GM12878 (cell line): ENCODE data around the gene COMMD7. TPM values are rescaled to one million over a fixed set of nuclear protein-coding genes. Genes with fewer than 3 reads are reported as not detected.

ENCODE experiments used
- ATAC-seq: fragments of 200-7000 bp; cut with Tn5 transposase; 3 replicates; pipeline ENCODE4 v1.9.1; 2020; ENCODE audit warnings: mild to moderate bottlenecking, moderate library complexity
- BruUV-seq: library from RNA; stranded (reverse); fragments of 400-500 nt; replicated peaks from 2 replicates; lab custom pipeline; 2021; lab: Mats Ljungman, UMichigan
- CTCF ChIA-PET: fragments of 300-600 bp; sonication (Branson Sonifier 250); formaldehyde crosslinking; extraction: SDS; loops from one replicate; lab custom pipeline; 2021; ENCODE audit warnings: inconsistent platforms; lab: Yijun Ruan, JAX
- POLR2A ChIA-PET: fragments of 350-600 bp; formaldehyde crosslinking; extraction: SDS; loops from one replicate; lab custom pipeline; 2021; ENCODE audit warnings: inconsistent platforms; lab: Charles Lee
- RAD21 ChIA-PET: fragments of 300-600 bp; sonication (Branson Sonifier 250); formaldehyde crosslinking; loops from one replicate; lab custom pipeline; 2023; ENCODE audit warnings: antibody characterized with exemption; ENCODE audit not compliant: unreplicated experiment; lab: Charles Lee
- SMC1A ChIA-PET: fragments of 300-600 bp; sonication (Branson Sonifier 250); formaldehyde crosslinking; loops from one replicate; lab custom pipeline; 2023; ENCODE audit not compliant: unreplicated experiment, uncharacterized antibody; lab: Charles Lee
- DNase-seq: peaks from one replicate; pipeline ENCODE4 v3.0.0-alpha.2; 2011; ENCODE audit warnings: low read depth, low spot score
- FAIRE-seq: peaks from 3 replicates; lab custom pipeline; 2011; peaks lifted over from hg19 to GRCh38; lab: Jason Lieb, UNC
- H2AFZ ChIP-seq: 2 replicates; pipeline ENCODE4 v1.6.0; 2011; ENCODE audit warnings: low read depth, low read length, control low read depth; ENCODE audit not compliant: control insufficient read depth
- H3K27ac ChIP-seq: 2 replicates; pipeline ENCODE4 v1.5.1; 2011; ENCODE audit warnings: control low read depth; ENCODE audit not compliant: control insufficient read depth, insufficient read depth
- H3K27me3 ChIP-seq, 2 experiments: replicated peaks in 1 of 2; 2 replicates each; pipeline versions ENCODE4 v1.6.0 to v1.6.1; 2011; ENCODE audit warnings: low read length in 1 of 2; ENCODE audit not compliant: control insufficient read depth in 2 of 2, insufficient read depth in 2 of 2
- H3K36me3 ChIP-seq, 2 experiments: 2 replicates each; pipeline ENCODE4 v1.5.1; 2011; ENCODE audit warnings: low read length in 1 of 2; ENCODE audit not compliant: control insufficient read depth in 2 of 2, insufficient read depth in 2 of 2
- H3K4me1 ChIP-seq: 2 replicates; pipeline ENCODE4 v1.6.1; 2011; ENCODE audit warnings: mild to moderate bottlenecking, low read length, moderate library complexity, mixed read lengths; ENCODE audit not compliant: control insufficient read depth, insufficient read depth
- H3K4me2 ChIP-seq: 2 replicates; pipeline ENCODE4 v1.6.0; 2011; ENCODE audit warnings: control low read depth; ENCODE audit not compliant: control insufficient read depth, insufficient read depth
- H3K4me3 ChIP-seq: fragments of 200-600 bp; sonication (generic); 2 replicates; pipeline ENCODE4 v1.5.1; 2016
- H3K79me2 ChIP-seq: 2 replicates; pipeline ENCODE4 v1.6.0; 2011; ENCODE audit warnings: low read length; ENCODE audit not compliant: control insufficient read depth, insufficient read depth
- H3K9ac ChIP-seq: 2 replicates; pipeline ENCODE4 v1.8.0; 2011; ENCODE audit warnings: low read length, control low read depth, mixed read lengths; ENCODE audit not compliant: control insufficient read depth, insufficient read depth
- H3K9me3 ChIP-seq: replicated peaks from 3 replicates; pipeline ENCODE4 v1.5.1; 2011; ENCODE audit warnings: mild to moderate bottlenecking, low read length; ENCODE audit not compliant: control insufficient read depth, insufficient read depth
- H4K20me1 ChIP-seq: 2 replicates; pipeline ENCODE4 v1.6.0; 2011; ENCODE audit not compliant: control insufficient read depth, insufficient read depth
- EZH2 ChIP-seq: IDR thresholded peaks from 2 replicates; pipeline ENCODE4 v1.6.1; 2012; ENCODE audit warnings: low read depth, mild to moderate bottlenecking, control low read depth, inconsistent platforms, low read length, borderline replicate concordance; ENCODE audit not compliant: control insufficient read depth
- FOS ChIP-seq: IDR thresholded peaks from 3 replicates; pipeline ENCODE4 v1.6.1; 2011; ENCODE audit warnings: borderline replicate concordance; ENCODE audit not compliant: insufficient read length; ENCODE audit errors: extremely low read depth
- HDGF ChIP-seq: fragments of 450-650 bp; IDR thresholded peaks from 2 replicates; pipeline ENCODE4 v1.6.1; 2016; ENCODE audit warnings: antibody characterized with exemption
- LARP7 ChIP-seq: fragments of 450-650 bp; IDR thresholded peaks from 2 replicates; pipeline ENCODE4 v1.6.1; 2017; ENCODE audit warnings: mild to moderate bottlenecking
- MTA3 ChIP-seq: IDR thresholded peaks from 2 replicates; pipeline ENCODE4 v1.6.1; 2012; ENCODE audit warnings: low read length, inconsistent platforms, borderline replicate concordance
- NKRF ChIP-seq: fragments of 450-650 bp; conservative IDR thresholded peaks from 2 replicates; pipeline ENCODE4 v1.6.1; 2017; ENCODE audit warnings: mild to moderate bottlenecking, moderate library complexity
- PML ChIP-seq: IDR thresholded peaks from 2 replicates; pipeline ENCODE4 v1.6.1; 2012; ENCODE audit warnings: low read length, inconsistent platforms
- RAD51 ChIP-seq: fragments of 450-650 bp; IDR thresholded peaks from 2 replicates; pipeline ENCODE4 v1.6.1; 2016; ENCODE audit warnings: moderate library complexity, mild to moderate bottlenecking, inconsistent platforms
- RELB ChIP-seq: fragments of 450-650 bp; IDR thresholded peaks from 2 replicates; pipeline ENCODE4 v1.6.1; 2017; ENCODE audit warnings: low read depth, mild to moderate bottlenecking, moderate library complexity
- TAF1 ChIP-seq: IDR thresholded peaks from 2 replicates; pipeline ENCODE4 v1.6.1; 2011; ENCODE audit warnings: mild to moderate bottlenecking, low read depth, low read length, borderline replicate concordance
- ZNF384 ChIP-seq: IDR thresholded peaks from 2 replicates; pipeline ENCODE4 v1.6.1; 2012; ENCODE audit warnings: low read depth, mild to moderate bottlenecking, low read length, improper control_type of control experiment, borderline replicate concordance
- WGBS: methylation state at CpG from one replicate; pipeline ENCODE4 v1.1.6; 2016; ENCODE audit warnings: low lambda C conversion rate; ENCODE audit not compliant: insufficient replicate concordance, insufficient coverage; ENCODE audit errors: missing lambda C conversion rate; 5-methylcytosine and 5-hydroxymethylcytosine counted together
- in situ Hi-C: fragments of 300-500 bp; cut with MboI; formaldehyde crosslinking; loops from 9 replicates; pipeline ENCODE4 v1.14.3; 2018; ENCODE audit warnings: mixed read lengths
- intact Hi-C: fragments of 100-400 bp; cut with micrococcal nuclease; formaldehyde crosslinking; loops from one replicate; pipeline ENCODE4 v1.14.2; 2022; ENCODE audit not compliant: unreplicated experiment
- polyA plus RNA-seq, 11 experiments: library from polyadenylated mRNA; depleted of rRNA in 4 of 11; unstranded in 6 of 11; stranded (reverse) in 5 of 11; fragments of >200 nt; fragmentation: Nextera tagmentation in 4 of 11; fragmentation: Illumina TruSeq in 1 of 11; extraction: Ambion mirVana in 4 of 11; extraction: Trizol in 1 of 11; gene quantifications; 1 replicate in 1 of 11; 2 replicates in 10 of 11; pipeline versions ENCODE4 v1.2.1 to v1.2.3, GENCODE V29; 2011 to 2016; ENCODE audit warnings: inconsistent platforms in 2 of 11, missing spikeins in 2 of 11, low read depth in 1 of 11
- total RNA-seq, 4 experiments: library from RNA; depleted of rRNA in 3 of 4; stranded (reverse); fragments of >200 nt in 3 of 4; fragmentation: Illumina TruSeq in 1 of 4; extraction: Trizol in 1 of 4; gene quantifications; 2 replicates each; pipeline versions ENCODE4 v1.2.1 to v1.2.3, GENCODE V29; 2013 to 2021

Gene COMMD7
- total and polyA plus RNA-seq, 10 of the 15 experiments (the other 5 are each of a cell fraction or from before 2014, with no cell fraction given), result 9.1 to 61.0 (median 27.7) TPM

GRCh38 chr20:32672394-32672981 lies 70.8 kb downstream of the COMMD7 start:
- Histone ChIP-seq H3K9ac (peak overlapping the region; percentile 74), H3K4me1 (peaks cover 38% of the 10 kb centered on the region), H3K4me3 (no peak overlapping the region; the same call in 1 of the 2 replicates), H3K36me3 (no peaks in the 10 kb centered on the region), H3K79me2 (no peaks in the 10 kb centered on the region), H3K27ac (peak overlapping the region; percentile 96), H4K20me1 (no peaks in the 10 kb centered on the region), H2AFZ (peak overlapping the region; percentile 92), H3K9me3 (no peaks in the 10 kb centered on the region), H3K27me3 (no peaks in the 10 kb centered on the region), H3K4me2 (peak overlapping the region; percentile 62)
- RAD21 ChIA-PET, result interaction anchor here (0.6 to 4.4 kb wide), 11 partner anchors 9 to 315 kb away, joined by 3 to 138 read pairs (median 4); no protein-coding TSS in a partner anchor
- FAIRE-seq (peak; percentile 23), ATAC-seq (peak; percentile 56), DNase-seq (no peak)
- SMC1A ChIA-PET, result interaction anchor here (1.1 to 6.4 kb wide), 8 partner anchors 9 to 151 kb away, joined by 3 to 107 read pairs (median 7); no protein-coding TSS in a partner anchor
- TF ChIP-seq PML (no peak), TAF1 (no peak)
- intact Hi-C loops, result no loop called here
- BruUV-seq, result no TSS peak
- POLR2A ChIA-PET, result interaction anchor here (0.7 to 2.0 kb wide), 3 partner anchors 106 to 605 kb away, joined by 3 to 12 read pairs (median 3); no protein-coding TSS in a partner anchor
- 54% methylated on average over 3 of the region's 3 CpGs for WGBS
- in situ Hi-C loops, result loop anchor here (5.0 kb wide), 1 partner anchor 105 kb away; no protein-coding TSS in a partner anchor
- CTCF ChIA-PET, result interaction anchor here (0.6 to 6.5 kb wide), 21 partner anchors 8 to 423 kb away, joined by 3 to 295 read pairs (median 4); partner anchors contain the start of genes COMMD7 and MAPRE1

DNA sequence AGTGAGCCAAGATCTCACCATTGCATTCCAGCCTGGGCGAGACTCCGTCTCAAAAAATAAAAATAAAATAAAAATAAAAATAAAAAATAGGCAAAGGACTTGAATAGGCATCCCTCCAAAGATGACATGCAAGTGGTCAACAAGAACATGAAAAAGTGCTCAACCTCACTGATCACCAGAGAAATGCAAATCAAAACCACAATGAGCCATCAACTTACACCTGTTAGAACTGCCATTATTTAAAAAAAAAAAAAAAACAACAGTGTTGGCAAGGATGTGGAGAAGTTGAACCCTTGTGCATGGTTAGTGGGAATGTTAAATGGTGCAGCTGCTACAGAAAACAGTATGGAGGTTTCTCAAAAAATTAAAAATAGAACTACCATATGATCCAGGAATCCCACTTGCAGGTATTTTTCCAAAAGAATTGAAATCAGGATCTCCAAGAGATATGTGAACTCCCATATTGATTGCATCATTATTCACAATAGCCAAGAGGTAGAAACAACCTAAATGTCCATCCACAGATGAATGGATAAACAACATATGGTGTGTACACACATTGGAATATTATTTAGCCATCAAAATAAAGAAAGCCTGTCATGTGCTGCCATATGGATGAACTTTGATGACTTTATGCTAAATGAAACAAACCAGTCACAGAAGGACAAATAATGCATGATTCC lies 72.4 kb downstream of the COMMD7 start:
- H4K20me1 ChIP-seq, result no peaks in the 10 kb centered on the region
- 4% methylated on average over 2 of the region's 2 CpGs for WGBS
- no peaks in the 10 kb centered on the region for H3K36me3 ChIP-seq
- H3K27ac ChIP-seq, result peak overlapping the region; percentile 63; the same call in 1 of the 2 replicates
- ATAC-seq (peak; percentile 39), FAIRE-seq (no peak), DNase-seq (peak; percentile 63)
- BruUV-seq, result no TSS peak
- ChIA-PET CTCF (interaction anchor here (1.2 kb wide), 1 partner anchor 107 kb away, joined by 4 read pairs; no protein-coding TSS in a partner anchor), POLR2A (interaction anchor here (0.6 to 0.7 kb wide), 2 partner anchors 189 to 240 kb away, joined by 3 to 7 read pairs; no protein-coding TSS in a partner anchor), RAD21 (no interaction called here), SMC1A (no interaction called here)
- in situ Hi-C loops, result loop anchor here (5.0 kb wide), 1 partner anchor 106 kb away; no protein-coding TSS in a partner anchor
- intact Hi-C loops, result no loop called here
- H3K27me3 ChIP-seq, result no peaks in the 10 kb centered on the region
- no peak overlapping the region for H3K9ac ChIP-seq
- H3K4me2 ChIP-seq, result peak overlapping the region; percentile 52
- H3K4me3 ChIP-seq, result peak overlapping the region; percentile 36; the same call in 1 of the 2 replicates
- H2AFZ ChIP-seq, result no peak overlapping the region
- no peaks in the 10 kb centered on the region for H3K9me3 ChIP-seq
- peaks cover 38% of the 10 kb centered on the region for H3K4me1 ChIP-seq
- no peaks in the 10 kb centered on the region for H3K79me2 ChIP-seq
- no peak for TF ChIP-seq FOS
- TF ChIP-seq EZH2, result no peak
- no peak for TF ChIP-seq MTA3
- no peak for TF ChIP-seq RAD51
- TF ChIP-seq NKRF, result no peak
- TF ChIP-seq ZNF384, result peak; percentile 87
- no peak for TF ChIP-seq RELB
- TF ChIP-seq LARP7, result no peak
- TF ChIP-seq HDGF, result no peak
